NCI-H82 treated with DMSO at 0.1 percent for 48 hours (cell line): ENCODE results near the gene PHACTR1.
"Not testable (repeated sequence)": the region's sequence is repeated elsewhere in the genome, so short reads cannot be mapped to it uniquely, and the experiment has no call there.

ENCODE experiments used
- DNase-seq: peaks from one replicate; lab custom pipeline; 2025; ENCODE audit not compliant: unreplicated experiment; lab: John Stamatoyannopoulos, UW

Gene PHACTR1

GRCh38 chr6:13300643-13301590, 584.4 kb downstream of the PHACTR1 start:
- no peak for DNase-seq

- DNase-seq: no peak
Observed at GRCh38 chr6:13302291-13302690, 585.7 kb downstream of the PHACTR1 start.

- no peak for DNase-seq
Observed at GRCh38 chr6:13302751-13303667, 586.4 kb downstream of the PHACTR1 start.

GRCh38 chr6:13303668-13304017, 587.1 kb downstream of the PHACTR1 start:
- DNase-seq: no peak

GRCh38 chr6:13304101-13304500, 587.5 kb downstream of the PHACTR1 start:
- DNase-seq: no peak

GRCh38 chr6:13304580-13305260, 588.2 kb downstream of the PHACTR1 start:
- no peak for DNase-seq

- DNase-seq: no peak
Observed at GRCh38 chr6:13305288-13305687, 588.7 kb downstream of the PHACTR1 start.

- DNase-seq: no peak
Observed at GRCh38 chr6:13305791-13306190, 589.2 kb downstream of the PHACTR1 start.

- DNase-seq: no peak
Observed at GRCh38 chr6:13307508-13307995, 591.0 kb downstream of the PHACTR1 start.

GRCh38 chr6:13308332-13308731, 591.8 kb downstream of the PHACTR1 start:
- no peak for DNase-seq

- DNase-seq: no peak
Observed at GRCh38 chr6:13311155-13311554, 594.6 kb downstream of the PHACTR1 start.

- DNase-seq: no peak
Observed at GRCh38 chr6:13314806-13315205, 598.2 kb downstream of the PHACTR1 start.

- DNase-seq: no peak
Observed at GRCh38 chr6:13315896-13316295, 599.3 kb downstream of the PHACTR1 start.

GRCh38 chr6:13318821-13319220, 602.3 kb downstream of the PHACTR1 start:
- DNase-seq: no peak

- no peak for DNase-seq
Observed at GRCh38 chr6:13319891-13320564, 603.5 kb downstream of the PHACTR1 start.

GRCh38 chr6:13326031-13326586, 609.5 kb downstream of the PHACTR1 start:
- not testable (repeated sequence) for DNase-seq

- DNase-seq: no peak
Observed at GRCh38 chr6:13327691-13328075, 611.1 kb downstream of the PHACTR1 start.

- peak; percentile 78 for DNase-seq
Observed at GRCh38 chr6:13328076-13328874, 611.7 kb downstream of the PHACTR1 start, which contains the start of gene TBC1D7. Gene TBC1D7, minus strand, starts transcription at chr6:13328537. Its CDS starts 1,639 bp downstream, at chr6:13326898.

GRCh38 chr6:13328875-13329183, 612.3 kb downstream of the PHACTR1 start:
- DNase-seq: no peak
